Fibroblast of lung (primary cell): Measurements from ENCODE around the gene ZNF407.

Experiments
- EZH2 ChIP-seq: IDR thresholded peaks from 2 replicates; pipeline ENCODE4 v1.5.1; 2012; ENCODE audit warnings: low read length, control low read depth, mild to moderate bottlenecking; ENCODE audit errors: missing control alignments
- TF ChIP-seq, protein P1 (sequence below), 2 donors: IDR thresholded peaks in 1 of 2; conservative IDR thresholded peaks in 1 of 2; 1 replicate in 1 of 2; 2 replicates in 1 of 2; pipeline ENCODE4 v1.5.1; 2011 to 2012; ENCODE audit warnings: low read length in 2 of 2, control low read depth in 1 of 2, inconsistent platforms in 1 of 2, low read depth in 1 of 2, mild to moderate bottlenecking in 1 of 2

DNA sequence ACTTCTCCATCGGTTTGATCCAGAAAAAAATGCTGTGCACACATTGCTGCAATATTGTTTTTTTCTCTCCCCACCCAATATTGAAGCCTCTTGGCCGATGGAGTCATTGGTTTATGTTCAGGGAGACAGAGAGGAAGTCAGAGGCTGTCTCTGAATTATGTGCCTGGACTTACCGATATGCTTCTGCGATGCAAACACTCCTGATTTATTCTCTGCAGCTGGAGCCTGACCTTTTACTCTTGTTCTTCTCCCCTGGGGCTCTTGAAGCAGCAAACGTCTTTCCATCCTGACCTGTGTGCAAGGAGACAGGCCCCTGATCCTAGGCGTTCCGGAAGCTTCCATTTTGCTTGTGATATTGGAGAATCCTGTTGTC is 511.6 kb downstream of the ZNF407 start:
- TF ChIP-seq, protein P1, sequence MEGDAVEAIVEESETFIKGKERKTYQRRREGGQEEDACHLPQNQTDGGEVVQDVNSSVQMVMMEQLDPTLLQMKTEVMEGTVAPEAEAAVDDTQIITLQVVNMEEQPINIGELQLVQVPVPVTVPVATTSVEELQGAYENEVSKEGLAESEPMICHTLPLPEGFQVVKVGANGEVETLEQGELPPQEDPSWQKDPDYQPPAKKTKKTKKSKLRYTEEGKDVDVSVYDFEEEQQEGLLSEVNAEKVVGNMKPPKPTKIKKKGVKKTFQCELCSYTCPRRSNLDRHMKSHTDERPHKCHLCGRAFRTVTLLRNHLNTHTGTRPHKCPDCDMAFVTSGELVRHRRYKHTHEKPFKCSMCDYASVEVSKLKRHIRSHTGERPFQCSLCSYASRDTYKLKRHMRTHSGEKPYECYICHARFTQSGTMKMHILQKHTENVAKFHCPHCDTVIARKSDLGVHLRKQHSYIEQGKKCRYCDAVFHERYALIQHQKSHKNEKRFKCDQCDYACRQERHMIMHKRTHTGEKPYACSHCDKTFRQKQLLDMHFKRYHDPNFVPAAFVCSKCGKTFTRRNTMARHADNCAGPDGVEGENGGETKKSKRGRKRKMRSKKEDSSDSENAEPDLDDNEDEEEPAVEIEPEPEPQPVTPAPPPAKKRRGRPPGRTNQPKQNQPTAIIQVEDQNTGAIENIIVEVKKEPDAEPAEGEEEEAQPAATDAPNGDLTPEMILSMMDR (conservative IDR thresholded peaks at IDR 0.05 in 1 of 2, IDR thresholded peaks at IDR 0.05 in 1 of 2; ENCODE audit: low read depth in 1 of 2, low read length in 2 of 2) = no peak
- no peak for TF ChIP-seq EZH2
